Bronchial epithelial cell (primary cell): ENCODE measurements around the gene ZNF730. TPM values are rescaled to one million over a fixed set of nuclear protein-coding genes. Genes with fewer than 3 reads are reported as not detected.
"Not testable (repeated sequence)": the region's sequence is repeated elsewhere in the genome, so short reads cannot be mapped to it uniquely, and the experiment has no call there.

Source experiments
- DNase-seq: peaks from one replicate; pipeline ENCODE4 v3.0.0-alpha.2; 2010; ENCODE audit warnings: low read depth
- FAIRE-seq: peaks from 2 replicates; lab custom pipeline; 2011; peaks lifted over from hg19 to GRCh38; lab: Jason Lieb, UNC
- H3K27me3 ChIP-seq: 2 replicates; pipeline ENCODE4 v1.5.1; 2011; ENCODE audit warnings: low read length; ENCODE audit not compliant: control insufficient read depth, insufficient read depth
- H3K36me3 ChIP-seq: 2 replicates; pipeline ENCODE4 v1.5.1; 2011; ENCODE audit warnings: low read length; ENCODE audit not compliant: control insufficient read depth, insufficient read depth
- H3K4me3 ChIP-seq: 2 replicates; pipeline ENCODE4 v1.5.1; 2011; ENCODE audit warnings: mild to moderate bottlenecking, low read depth, low read length, control low read depth
- total RNA-seq: library from RNA; depleted of rRNA; stranded (reverse); fragments of >200 nt; gene quantifications from 2 replicates; pipeline ENCODE4 v1.2.1, GENCODE V29; 2014
- TF ChIP-seq, protein P1 (sequence below): IDR thresholded peaks from 2 replicates; pipeline ENCODE4 v1.5.1; 2011; ENCODE audit warnings: mild to moderate bottlenecking, moderate library complexity, low read length, control low read depth, inconsistent platforms; ENCODE audit not compliant: insufficient read depth, severe bottlenecking

ZNF730 gene
- total RNA-seq, 1 donor from 2014 or later: under 0.01 TPM

- FAIRE-seq (no peak), DNase-seq (no peak)
- H3K36me3 ChIP-seq: no peaks in the 10 kb centered on the region
- no peaks in the 10 kb centered on the region for H3K27me3 ChIP-seq
- H3K4me3 ChIP-seq: no peak overlapping the region
- TF ChIP-seq, protein P1, sequence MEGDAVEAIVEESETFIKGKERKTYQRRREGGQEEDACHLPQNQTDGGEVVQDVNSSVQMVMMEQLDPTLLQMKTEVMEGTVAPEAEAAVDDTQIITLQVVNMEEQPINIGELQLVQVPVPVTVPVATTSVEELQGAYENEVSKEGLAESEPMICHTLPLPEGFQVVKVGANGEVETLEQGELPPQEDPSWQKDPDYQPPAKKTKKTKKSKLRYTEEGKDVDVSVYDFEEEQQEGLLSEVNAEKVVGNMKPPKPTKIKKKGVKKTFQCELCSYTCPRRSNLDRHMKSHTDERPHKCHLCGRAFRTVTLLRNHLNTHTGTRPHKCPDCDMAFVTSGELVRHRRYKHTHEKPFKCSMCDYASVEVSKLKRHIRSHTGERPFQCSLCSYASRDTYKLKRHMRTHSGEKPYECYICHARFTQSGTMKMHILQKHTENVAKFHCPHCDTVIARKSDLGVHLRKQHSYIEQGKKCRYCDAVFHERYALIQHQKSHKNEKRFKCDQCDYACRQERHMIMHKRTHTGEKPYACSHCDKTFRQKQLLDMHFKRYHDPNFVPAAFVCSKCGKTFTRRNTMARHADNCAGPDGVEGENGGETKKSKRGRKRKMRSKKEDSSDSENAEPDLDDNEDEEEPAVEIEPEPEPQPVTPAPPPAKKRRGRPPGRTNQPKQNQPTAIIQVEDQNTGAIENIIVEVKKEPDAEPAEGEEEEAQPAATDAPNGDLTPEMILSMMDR: no peak
These were observed 29.0 kb downstream of the ZNF730 start for GRCh38 chr19:23145617-23146415.

- no peak overlapping the region for H3K4me3 ChIP-seq
- DNase-seq (no peak), FAIRE-seq (no peak)
- no peaks in the 10 kb centered on the region for H3K36me3 ChIP-seq
- TF ChIP-seq, protein P1: no peak
- H3K27me3 ChIP-seq: no peaks in the 10 kb centered on the region
These were observed 43.9 kb downstream of the ZNF730 start for GRCh38 chr19:23160766-23161165.

DNA sequence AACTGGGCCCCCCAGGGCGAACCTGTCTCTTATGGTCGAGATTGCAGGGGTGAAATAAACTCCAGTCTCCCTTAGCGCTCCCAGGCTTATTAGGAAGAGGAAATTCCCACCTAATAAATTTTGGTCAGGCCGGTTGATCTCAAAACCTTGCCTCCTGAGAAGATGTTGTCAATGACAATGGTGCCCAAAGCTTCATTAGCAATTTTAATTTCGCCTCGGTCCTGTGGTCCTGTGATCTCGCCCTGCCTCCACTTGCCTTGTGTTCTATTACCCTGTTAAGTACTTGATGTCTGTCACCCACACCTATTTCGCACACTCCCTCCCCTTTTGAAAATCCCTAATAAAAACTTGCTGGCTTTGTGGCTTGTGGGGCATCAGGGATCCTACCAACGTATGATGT, 51.5 kb downstream of the ZNF730 start:
- not testable (repeated sequence) for H3K36me3 ChIP-seq, H3K27me3 ChIP-seq, FAIRE-seq, DNase-seq, H3K4me3 ChIP-seq

DNA sequence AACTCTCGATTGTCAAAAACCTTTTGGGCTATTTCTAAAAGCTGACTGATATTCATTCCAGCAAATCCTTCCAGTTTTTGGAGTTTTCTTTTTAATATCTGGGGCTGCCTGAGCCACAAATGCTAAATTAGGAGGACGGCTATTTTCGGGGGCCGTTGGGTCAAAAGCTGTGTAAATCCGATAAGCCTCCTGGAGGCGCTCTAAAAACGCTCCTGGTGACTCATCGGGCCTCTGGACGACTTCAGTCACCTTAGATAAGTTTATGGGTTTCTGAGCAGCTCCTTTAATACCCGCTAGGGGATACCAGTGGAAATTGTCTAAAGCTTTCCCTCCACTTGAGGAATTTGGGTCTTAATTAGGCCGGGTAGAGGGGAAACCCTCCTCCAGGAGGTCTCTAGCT, 66.4 kb downstream of the ZNF730 start:
- FAIRE-seq (no peak), DNase-seq (no peak)
- TF ChIP-seq, protein P1: no peak
- Histone ChIP-seq H3K4me3 (no peak overlapping the region), H3K27me3 (no peaks in the 10 kb centered on the region), H3K36me3 (no peaks in the 10 kb centered on the region)

DNA sequence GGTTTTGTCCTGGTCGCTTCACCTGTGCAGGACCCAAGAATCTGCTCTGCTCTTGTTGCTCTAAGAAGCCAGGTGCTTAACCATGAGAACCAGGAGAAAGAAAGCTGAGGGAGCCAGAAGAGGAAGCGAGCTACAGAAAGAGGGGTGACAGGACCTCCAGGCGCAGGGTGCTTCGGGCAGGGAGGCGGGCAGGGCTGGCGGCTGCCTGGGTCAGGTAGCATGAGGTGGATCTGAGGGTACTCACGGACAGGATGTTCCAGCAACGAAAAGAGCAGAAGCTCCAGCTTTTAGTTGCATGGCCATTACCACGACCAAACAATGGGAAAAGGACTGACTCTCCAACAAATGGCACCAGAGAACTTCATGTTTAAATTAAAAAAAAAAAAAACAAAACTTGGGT, 73.5 kb downstream of the ZNF730 start:
- no peak for DNase-seq
- Histone ChIP-seq H3K36me3 (no peaks in the 10 kb centered on the region), H3K27me3 (no peaks in the 10 kb centered on the region), H3K4me3 (no peak overlapping the region)
- FAIRE-seq: no peak
- TF ChIP-seq, protein P1: no peak

Other genes with a start within 250 kb of the ZNF730 start
- gene ZNF728, start 113.8 kb upstream of the ZNF730 start, total RNA-seq: not detected in 2 replicates
- gene ZNF724, start 133.4 kb downstream of the ZNF730 start, total RNA-seq: 0.79 and 1.9 TPM in 2 replicates